NCI-H128 (cell line): ENCODE measurements around the gene PROC.

Source experiments
- DNase-seq: peaks from one replicate; lab custom pipeline; 2025; ENCODE audit not compliant: unreplicated experiment; lab: John Stamatoyannopoulos, UW

Gene PROC

GRCh38 chr2:127418300-127419111, at the start of gene PROC:
Gene PROC (plus strand): TSS chr2:127418427. CDS start chr2:127419943, 1,516 bp downstream.
- no peak for DNase-seq

- DNase-seq, result no peak
Measured at GRCh38 chr2:127370010-127370409, 48.2 kb upstream of the PROC start.

- no peak for DNase-seq
Measured at GRCh38 chr2:127371037-127371436, 47.2 kb upstream of the PROC start.

- no peak for DNase-seq
Measured at GRCh38 chr2:127373362-127374083, 44.7 kb upstream of the PROC start.

GRCh38 chr2:127376257-127376656, 42.0 kb upstream of the PROC start:
- no peak for DNase-seq

GRCh38 chr2:127377262-127377661, 41.0 kb upstream of the PROC start:
- no peak for DNase-seq

- no peak for DNase-seq
Measured at GRCh38 chr2:127378720-127379119, 39.5 kb upstream of the PROC start.

- no peak for DNase-seq
Measured at GRCh38 chr2:127379712-127380355, 38.4 kb upstream of the PROC start.

GRCh38 chr2:127381762-127382161, 36.5 kb upstream of the PROC start:
- DNase-seq, result no peak

- DNase-seq, result no peak
Measured at GRCh38 chr2:127382831-127383230, 35.4 kb upstream of the PROC start.

GRCh38 chr2:127384529-127384928, 33.7 kb upstream of the PROC start:
- no peak for DNase-seq

GRCh38 chr2:127386246-127386645, 32.0 kb upstream of the PROC start:
- DNase-seq, result no peak

- peak; percentile 45 for DNase-seq
Measured at GRCh38 chr2:127386764-127387654, 31.2 kb upstream of the PROC start.

- DNase-seq, result peak; percentile 79
Measured at GRCh38 chr2:127387655-127388422, 30.4 kb upstream of the PROC start, which contains the start of gene MAP3K2. Gene MAP3K2 (minus strand): TSS chr2:127387975. CDS start chr2:127343129, 44,846 bp downstream.

- DNase-seq, result no peak
Measured at GRCh38 chr2:127388423-127389164, 29.6 kb upstream of the PROC start.

GRCh38 chr2:127389778-127390435, 28.3 kb upstream of the PROC start:
- no peak for DNase-seq

GRCh38 chr2:127392133-127392827, 25.9 kb upstream of the PROC start:
- DNase-seq, result no peak
